GM18519 (cell line): ENCODE data around the gene SLC12A5.

ENCODE experiments used
- ATAC-seq: cut with Tn5 transposase; IDR thresholded peaks from one replicate; pipeline ENCODE4 v1.9.1; 2021; ENCODE audit warnings: mild to moderate bottlenecking, moderate library complexity; ENCODE audit not compliant: unreplicated experiment, low FRiP score

The SLC12A5 gene

DNA sequence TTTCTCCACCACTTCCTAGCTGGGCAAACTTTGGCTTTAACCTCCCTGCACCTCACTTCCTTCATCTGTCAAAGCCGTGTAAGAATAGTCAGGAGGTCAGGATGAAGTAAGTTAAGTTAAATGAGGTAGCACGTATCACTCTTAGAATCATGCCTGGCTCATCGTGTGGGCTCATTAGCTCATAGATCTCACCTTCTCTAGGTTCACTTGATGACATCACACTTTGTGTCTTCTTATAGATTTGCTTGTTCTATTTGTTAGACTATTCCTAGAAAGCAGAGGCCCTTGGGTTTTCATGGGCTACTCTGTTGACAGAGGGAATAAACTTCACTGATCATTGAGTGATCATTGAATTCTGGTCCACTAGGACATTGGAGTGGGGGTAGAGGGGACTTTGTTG lies 72.9 kb downstream of the SLC12A5 start:
- ATAC-seq: no peak

DNA sequence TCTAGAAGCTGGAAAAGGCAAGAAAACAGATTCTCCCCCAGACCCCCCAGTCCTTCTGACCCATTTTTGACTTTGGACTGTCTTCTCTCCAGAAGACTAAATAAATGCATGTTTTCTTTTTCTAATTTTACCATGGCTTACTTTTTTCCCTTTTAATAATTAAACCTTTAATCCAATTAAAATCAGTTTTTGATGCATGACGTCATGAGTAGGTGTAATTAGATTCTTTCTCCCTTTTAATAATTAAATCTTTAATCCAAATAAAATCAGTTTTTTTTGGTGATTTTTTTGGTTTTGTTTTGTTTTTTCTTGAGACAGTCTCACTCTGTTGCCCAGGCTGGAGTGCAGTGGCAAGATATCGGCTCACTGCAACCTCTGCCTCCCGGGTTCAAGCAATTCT lies 73.9 kb downstream of the SLC12A5 start:
- ATAC-seq: no peak

DNA sequence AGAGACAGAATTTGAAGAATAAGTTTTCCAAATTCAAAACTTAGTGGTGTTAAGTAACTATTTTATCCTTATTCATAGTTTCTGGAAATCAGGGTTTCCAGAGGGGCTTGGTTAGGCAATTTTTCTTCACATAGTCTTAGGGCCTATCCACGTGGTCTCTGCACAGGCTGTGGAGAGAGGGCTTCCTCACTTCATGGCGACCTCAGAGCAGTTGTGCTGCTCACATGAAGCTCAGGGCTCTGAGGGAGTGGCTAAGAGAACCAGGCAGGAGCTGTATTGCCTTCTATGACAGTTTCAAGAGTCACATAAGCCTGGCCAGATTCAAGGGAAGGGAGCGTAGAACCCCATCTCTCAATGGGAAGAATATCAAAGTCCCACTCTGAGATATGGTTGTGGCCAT lies 75.2 kb downstream of the SLC12A5 start:
- no peak for ATAC-seq

DNA sequence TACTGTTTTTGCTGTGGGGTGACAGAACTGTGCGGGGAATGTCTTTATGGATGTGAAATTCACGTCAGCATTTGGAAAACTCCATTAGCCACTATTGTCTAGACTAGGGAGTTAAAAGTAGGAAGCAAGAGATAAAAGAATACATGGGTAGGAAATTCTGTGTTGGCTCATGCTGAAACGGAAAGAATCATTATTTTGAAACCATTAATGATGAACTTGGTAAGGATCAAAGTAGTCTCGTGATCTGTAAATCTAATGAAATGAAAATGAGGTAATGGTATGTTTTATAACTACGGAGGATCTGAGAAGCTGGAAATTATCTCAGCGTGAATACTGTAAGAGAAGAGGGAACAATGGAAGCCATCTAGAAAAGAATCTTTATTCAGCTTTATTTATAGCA lies 78.0 kb downstream of the SLC12A5 start:
- no peak for ATAC-seq

DNA sequence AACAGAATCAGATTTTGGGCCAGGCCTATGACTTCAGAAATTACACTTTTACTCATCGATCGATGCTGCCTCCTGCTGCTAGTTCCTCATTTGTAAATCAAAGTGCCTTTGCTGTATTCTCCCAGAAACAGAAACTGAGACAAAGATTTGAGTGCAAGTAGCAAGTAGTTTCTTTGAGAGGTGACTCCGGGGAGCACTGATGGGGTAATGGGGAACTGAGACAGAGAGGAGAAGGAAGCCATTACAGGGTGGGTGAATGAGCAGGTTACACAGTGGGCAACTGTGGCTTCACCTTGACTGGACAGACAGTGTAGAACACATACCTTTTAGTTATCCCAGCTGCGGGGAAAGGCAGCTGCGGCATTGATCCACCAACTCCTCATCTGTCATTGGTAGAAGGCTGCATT lies 79.4 kb downstream of the SLC12A5 start:
- ATAC-seq: peak; percentile 58

DNA sequence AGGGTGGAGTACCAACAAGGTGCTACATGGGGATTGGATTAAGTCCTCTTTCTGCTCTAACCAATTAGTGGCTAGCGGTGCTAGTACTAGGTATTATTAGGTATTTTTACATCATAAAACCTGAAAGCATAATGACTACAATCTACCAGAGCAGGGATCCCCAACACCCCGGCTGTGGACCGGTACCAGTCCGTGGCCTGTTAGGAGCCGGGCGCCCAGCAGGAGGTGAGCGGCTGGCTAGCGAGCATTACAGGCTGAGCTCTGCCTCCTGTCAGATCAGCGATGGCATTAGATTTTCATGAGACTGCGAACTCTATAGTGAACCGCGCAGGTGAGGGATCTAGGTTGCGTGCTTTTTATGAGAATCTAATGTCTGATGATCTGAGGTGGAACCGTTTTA lies 80.0 kb downstream of the SLC12A5 start:
- ATAC-seq: no peak
